Measurements from ENCODE around the gene TCEAL4.

GRCh38 chrX:103626855-103627254 is 41.5 kb downstream of the TCEAL4 start:
- TF ChIP-seq HCFC1 (IDR thresholded peaks at IDR 0.05; ENCODE audit: low read depth, low read length) (no peak), ZNF687 (CRISPR knock-in tag; IDR thresholded peaks at IDR 0.05) (no peak), CTCF (CRISPR knock-in tag; IDR thresholded peaks at IDR 0.05) (no peak), ATF7 (IDR thresholded peaks at IDR 0.05) (no peak), ATF7 (CRISPR knock-in tag; IDR thresholded peaks at IDR 0.05) (no peak), HDAC2 (CRISPR knock-in tag; IDR thresholded peaks at IDR 0.05) (no peak), EZH2 (conservative IDR thresholded peaks at IDR 0.05; ENCODE audit: low read depth, low read length) (no peak), ARNTL (CRISPR knock-in tag; IDR thresholded peaks at IDR 0.05) (no peak), CREB3 (CRISPR knock-in tag; IDR thresholded peaks at IDR 0.05) (no peak), GABPA (IDR thresholded peaks at IDR 0.05; ENCODE audit: low read depth, low read length) (no peak), GABPA (CRISPR knock-in tag; IDR thresholded peaks at IDR 0.05; ENCODE audit: low read depth) (no peak)

All from HepG2 (cell line).